Measurements from ENCODE around the gene DSG2.

DSG2 gene

GRCh38 chr18:31592506-31593157, 94.7 kb downstream of the DSG2 start:
- no peak for DNase-seq

DNA sequence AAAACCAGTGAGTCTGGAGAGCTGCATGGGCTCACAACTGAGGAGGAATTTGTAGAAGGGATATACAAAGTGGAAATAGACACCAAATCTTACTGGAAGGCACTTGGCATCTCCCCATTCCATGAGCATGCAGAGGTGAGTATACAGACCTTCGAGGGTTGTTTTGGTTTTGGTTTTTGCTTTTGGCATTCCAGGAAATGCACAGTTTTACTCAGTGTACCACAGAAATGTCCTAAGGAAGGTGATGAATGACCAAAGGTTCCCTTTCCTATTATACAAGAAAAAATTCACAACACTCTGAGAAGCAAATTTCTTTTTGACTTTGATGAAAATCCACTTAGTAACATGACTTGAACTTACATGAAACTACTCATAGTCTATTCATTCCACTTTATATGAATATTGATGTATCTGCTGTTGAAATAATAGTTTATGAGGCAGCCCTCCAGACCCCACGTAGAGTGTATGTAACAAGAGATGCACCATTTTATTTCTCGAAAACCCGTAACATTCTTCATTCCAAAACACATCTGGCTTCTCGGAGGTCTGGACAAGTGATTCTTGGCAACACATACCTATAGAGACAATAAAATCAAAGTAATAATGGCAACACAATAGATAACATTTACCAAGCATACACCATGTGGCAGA, 97.3 kb downstream of the DSG2 start:
- DNase-seq, result no peak

GRCh38 chr18:31596081-31596872, 98.3 kb downstream of the DSG2 start:
- no peak for DNase-seq

- DNase-seq, result no peak
These were observed 100.2 kb downstream of the DSG2 start for GRCh38 chr18:31598021-31598805.
